Activated gamma-delta T cell treated with anti-CD3 and anti-CD28 coated beads, Interleukin-2, amount 50 U/mL, for 16 hours (primary cell): Measurements from ENCODE around the gene DPP8.
"Not testable (repeated sequence)": the region's sequence is repeated elsewhere in the genome, so short reads cannot be mapped to it uniquely, and the experiment has no call there.

Source experiments
- DNase-seq: peaks from one replicate; pipeline ENCODE4 v3.0.0-alpha.2; 2020; ENCODE audit warnings: low read depth

The DPP8 gene

GRCh38 chr15:65524226-65524625 is 6.7 kb upstream of the DPP8 start:
- DNase-seq, result no peak

GRCh38 chr15:65521350-65521749 is 3.9 kb upstream of the DPP8 start:
- no peak for DNase-seq

GRCh38 chr15:65518633-65519285 is 1.3 kb upstream of the DPP8 start:
- no peak for DNase-seq

- no peak for DNase-seq
These were observed 348 bp upstream of the DPP8 start for GRCh38 chr15:65517866-65518207.

- no peak for DNase-seq
These were observed 4.6 kb downstream of the DPP8 start for GRCh38 chr15:65512807-65513416.

- no peak for DNase-seq
These were observed 5.3 kb downstream of the DPP8 start for GRCh38 chr15:65512189-65512588.

- no peak for DNase-seq
These were observed 8.2 kb downstream of the DPP8 start for GRCh38 chr15:65509321-65509720.

- DNase-seq, result no peak
These were observed 23.4 kb downstream of the DPP8 start for GRCh38 chr15:65494076-65494475.

- DNase-seq, result no peak
These were observed 32.6 kb downstream of the DPP8 start for GRCh38 chr15:65484876-65485275.

- no peak for DNase-seq
These were observed 40.6 kb downstream of the DPP8 start for GRCh38 chr15:65476903-65477302.

- no peak for DNase-seq
These were observed 46.6 kb downstream of the DPP8 start for GRCh38 chr15:65470866-65471265.

- no peak for DNase-seq
These were observed 49.1 kb downstream of the DPP8 start for GRCh38 chr15:65468229-65468909.

GRCh38 chr15:65466901-65467300 is 50.6 kb downstream of the DPP8 start:
- no peak for DNase-seq

GRCh38 chr15:65463096-65463495 is 54.4 kb downstream of the DPP8 start:
- DNase-seq, result not testable (repeated sequence)

GRCh38 chr15:65460741-65461347 is 56.6 kb downstream of the DPP8 start:
- DNase-seq, result peak; percentile 1

- not testable (repeated sequence) for DNase-seq
These were observed 62.2 kb downstream of the DPP8 start for GRCh38 chr15:65455256-65455655.

- no peak for DNase-seq
These were observed 65.5 kb downstream of the DPP8 start for GRCh38 chr15:65451989-65452388.

- DNase-seq, result no peak
These were observed 66.9 kb downstream of the DPP8 start for GRCh38 chr15:65450556-65450955.

GRCh38 chr15:65447145-65447544 is 70.3 kb downstream of the DPP8 start:
- no peak for DNase-seq

GRCh38 chr15:65434201-65434600 is 83.3 kb downstream of the DPP8 start:
- DNase-seq, result no peak

GRCh38 chr15:65431731-65432130 is 85.8 kb downstream of the DPP8 start:
- no peak for DNase-seq

GRCh38 chr15:65426216-65426853 is 91.2 kb downstream of the DPP8 start:
- no peak for DNase-seq

- no peak for DNase-seq
These were observed 92.8 kb downstream of the DPP8 start for GRCh38 chr15:65424683-65425082.
